C4-2B (cell line): ENCODE results near the gene CRIP3.
A peak's percentile ranks its signal among the peaks of the same experiment; 100 is the strongest.

ENCODE experiments used
- H3K27ac ChIP-seq: fragments of 450-650 bp; 2 replicates; pipeline ENCODE4 v1.5.1; 2017
- CTCF ChIP-seq: fragments of 450-650 bp; conservative IDR thresholded peaks from 2 replicates; pipeline ENCODE4 v1.5.1; 2017; ENCODE audit warnings: mild to moderate bottlenecking
- ZFX ChIP-seq: fragments of 450-650 bp; IDR thresholded peaks from 2 replicates; pipeline ENCODE4 v1.6.1; 2017

Gene CRIP3

GRCh38 chr6:43336382-43336781 lies 27.8 kb upstream of the CRIP3 start:
- no peak for TF ChIP-seq ZFX
- TF ChIP-seq CTCF: no peak
- peak overlapping the region; percentile 37; the same call in 1 of the 2 replicates for H3K27ac ChIP-seq

- TF ChIP-seq ZFX (no peak), CTCF (no peak)
- peak overlapping the region; percentile 68; the same call in 1 of the 2 replicates for H3K27ac ChIP-seq
These were observed 26.8 kb upstream of the CRIP3 start for GRCh38 chr6:43335469-43335868.

GRCh38 chr6:43334466-43335095 lies 26.0 kb upstream of the CRIP3 start:
- no peak overlapping the region for H3K27ac ChIP-seq
- TF ChIP-seq CTCF: peak; percentile 79
- no peak for TF ChIP-seq ZFX

- H3K27ac ChIP-seq: no peak overlapping the region; the same call in 1 of the 2 replicates
These were observed 23.3 kb upstream of the CRIP3 start for GRCh38 chr6:43331891-43332290.

GRCh38 chr6:43331470-43331869 lies 22.8 kb upstream of the CRIP3 start:
- no peak for TF ChIP-seq CTCF
- TF ChIP-seq ZFX: no peak

More at GRCh38 chr6:43331891-43332290, 23.3 kb upstream of the CRIP3 start:
- no peak for TF ChIP-seq ZFX
- TF ChIP-seq CTCF: no peak

GRCh38 chr6:43328528-43328927 lies 19.9 kb upstream of the CRIP3 start:
- no peak overlapping the region for H3K27ac ChIP-seq
- no peak for TF ChIP-seq ZFX
- TF ChIP-seq CTCF: no peak

More at GRCh38 chr6:43331470-43331869, 22.8 kb upstream of the CRIP3 start:
- H3K27ac ChIP-seq: no peak overlapping the region; the same call in 1 of the 2 replicates

- no peak overlapping the region for H3K27ac ChIP-seq
- TF ChIP-seq ZFX (no peak), CTCF (no peak)
These were observed 17.2 kb upstream of the CRIP3 start for GRCh38 chr6:43325876-43326275.
